ENCODE data around the gene COQ8B.

DNA sequence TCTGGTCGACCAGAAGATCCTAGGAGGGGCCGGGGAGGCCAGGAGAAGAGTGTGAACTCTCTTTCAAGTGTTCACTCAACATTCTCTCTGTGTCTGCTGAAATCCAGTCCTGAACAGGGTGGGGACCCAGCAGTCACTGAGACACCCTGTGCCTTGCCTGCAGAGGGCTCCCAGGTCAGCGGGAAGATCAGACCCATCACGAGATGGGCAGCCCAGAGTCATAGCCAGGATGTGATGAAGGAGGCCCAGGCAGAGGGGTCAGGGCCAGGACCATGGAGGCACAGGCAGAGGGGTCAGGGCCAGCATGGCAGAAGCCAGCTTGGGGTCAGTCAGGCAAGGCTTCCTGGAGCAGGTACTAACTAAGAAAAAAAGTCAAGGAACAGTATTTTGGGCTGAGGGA is 35.6 kb downstream of the COQ8B start:
- TF ChIP-seq EZH2 (IDR thresholded peaks at IDR 0.05; ENCODE audit: low read depth) (no peak), CTCF (conservative IDR thresholded peaks at IDR 0.05) (no peak)
